HT1080 (cell line): ENCODE measurements around the gene PLCL2. TPM values are rescaled to one million over a fixed set of nuclear protein-coding genes. Genes with fewer than 3 reads are reported as not detected.
"Not testable (repeated sequence)": the region's sequence is repeated elsewhere in the genome, so short reads cannot be mapped to it uniquely, and the experiment has no call there.

Experiments used
- DNase-seq: peaks from one replicate; pipeline ENCODE4 v3.0.0-alpha.2; 2015; ENCODE audit warnings: low read depth
- total RNA-seq: library from RNA; depleted of rRNA; stranded (reverse); fragments of >200 nt; shearing (Covaris generic); gene quantifications from 2 replicates; pipeline ENCODE4 v1.2.3, GENCODE V29; 2014

PLCL2 gene
- total RNA-seq, 1 experiment from 2014 or later: 11.5 TPM

GRCh38 chr3:16950282-16950681 lies 65.5 kb downstream of the PLCL2 start:
- DNase-seq: no peak

- no peak for DNase-seq
Observed at GRCh38 chr3:16950845-16951244, 66.1 kb downstream of the PLCL2 start.

GRCh38 chr3:16957852-16958251 lies 73.1 kb downstream of the PLCL2 start:
- not testable (repeated sequence) for DNase-seq

- no peak for DNase-seq
Observed at GRCh38 chr3:16960125-16960524, 75.4 kb downstream of the PLCL2 start.

- no peak for DNase-seq
Observed at GRCh38 chr3:16961621-16962205, 77.0 kb downstream of the PLCL2 start.

- DNase-seq: no peak
Observed at GRCh38 chr3:16975083-16975482, 90.3 kb downstream of the PLCL2 start.

- peak; percentile 20 for DNase-seq
Observed at GRCh38 chr3:16978234-16978920, 93.6 kb downstream of the PLCL2 start.

- DNase-seq: no peak
Observed at GRCh38 chr3:16978921-16979271, 94.1 kb downstream of the PLCL2 start.

- DNase-seq: not testable (repeated sequence)
Observed at GRCh38 chr3:16979769-16980515, 95.2 kb downstream of the PLCL2 start.

- not testable (repeated sequence) for DNase-seq
Observed at GRCh38 chr3:16980526-16980925, 95.8 kb downstream of the PLCL2 start.

- no peak for DNase-seq
Observed at GRCh38 chr3:16982460-16982859, 97.7 kb downstream of the PLCL2 start.

- DNase-seq: no peak
Observed at GRCh38 chr3:16985608-16986007, 100.9 kb downstream of the PLCL2 start.

GRCh38 chr3:16987141-16987540 lies 102.4 kb downstream of the PLCL2 start:
- no peak for DNase-seq

- no peak for DNase-seq
Observed at GRCh38 chr3:16990163-16990562, 105.4 kb downstream of the PLCL2 start.

- DNase-seq: no peak
Observed at GRCh38 chr3:16992198-16992597, 107.4 kb downstream of the PLCL2 start.

- DNase-seq: peak; percentile 28
Observed at GRCh38 chr3:16993227-16993626, 108.5 kb downstream of the PLCL2 start.

- DNase-seq: no peak
Observed at GRCh38 chr3:16994854-16995525, 110.2 kb downstream of the PLCL2 start.

GRCh38 chr3:16995601-16996000 lies 110.8 kb downstream of the PLCL2 start:
- DNase-seq: no peak

- no peak for DNase-seq
Observed at GRCh38 chr3:16998236-16998923, 113.6 kb downstream of the PLCL2 start.

GRCh38 chr3:16999161-16999560 lies 114.4 kb downstream of the PLCL2 start:
- no peak for DNase-seq

GRCh38 chr3:16999871-17000270 lies 115.1 kb downstream of the PLCL2 start:
- DNase-seq: no peak
